Mesothelial cell of epicardium (in vitro differentiated cells): ENCODE measurements around the gene ZZZ3. TPM values are rescaled to one million over a fixed set of nuclear protein-coding genes. Genes with fewer than 3 reads are reported as not detected.
A peak's percentile ranks its signal among the peaks of the same experiment; 100 is the strongest.
"Not testable (repeated sequence)": the region's sequence is repeated elsewhere in the genome, so short reads cannot be mapped to it uniquely, and the experiment has no call there.

Source experiments
- DNase-seq, 2 experiments: peaks; one replicate each; pipeline ENCODE4 v3.0.0; 2021; ENCODE audit warnings: low spot score in 2 of 2; ENCODE audit not compliant: unreplicated experiment in 2 of 2
- H3K27ac Mint-ChIP-seq: 2 replicates; pipeline ENCODE4 v1.8.0; 2021; ENCODE audit warnings: mixed read lengths
- H3K27me3 Mint-ChIP-seq: 2 replicates; pipeline ENCODE4 v1.8.0; 2021; ENCODE audit warnings: low read depth, mixed read lengths
- H3K36me3 Mint-ChIP-seq: 2 replicates; pipeline ENCODE4 v1.8.0; 2021; ENCODE audit warnings: mixed read lengths
- H3K4me1 Mint-ChIP-seq: 2 replicates; pipeline ENCODE4 v1.8.0; 2021; ENCODE audit warnings: mixed read lengths
- H3K4me3 Mint-ChIP-seq: 2 replicates; pipeline ENCODE4 v1.8.0; 2021; ENCODE audit warnings: mild to moderate bottlenecking, moderate library complexity, mixed read lengths
- H3K9me3 Mint-ChIP-seq: 2 replicates; pipeline ENCODE4 v1.8.0; 2021; ENCODE audit warnings: mixed read lengths
- total RNA-seq: library from RNA; stranded (reverse); gene quantifications from 3 replicates; pipeline ENCODE4 v1.2.1, GENCODE V29; 2021
- TF ChIP-seq, protein P1 (sequence below): fragments of 200-600 bp; sonication (generic); IDR thresholded peaks from one replicate; pipeline ENCODE4 v1.5.0; 2021; ENCODE audit warnings: antibody characterized with exemption; ENCODE audit not compliant: unreplicated experiment

ZZZ3 gene
- total RNA-seq, 1 donor from 2014 or later = 66.9 TPM

DNA sequence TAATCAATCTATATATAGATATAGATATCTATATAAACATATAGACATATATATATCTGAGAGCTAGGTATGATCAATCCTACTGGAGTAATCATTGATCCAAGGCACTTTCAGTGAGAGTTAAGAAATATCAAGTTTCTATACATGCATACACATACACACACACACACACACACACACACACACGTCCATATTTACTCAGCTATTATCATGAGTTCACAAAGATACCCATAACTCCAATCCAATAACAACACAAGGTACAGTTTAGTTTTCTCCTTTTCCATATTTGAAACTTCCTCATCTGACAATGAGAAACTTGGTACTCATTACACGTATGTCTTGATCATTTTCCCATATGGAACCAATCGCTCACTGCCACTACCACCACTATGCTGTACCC lies 27.3 kb upstream of the ZZZ3 start:
- H3K4me3 Mint-ChIP-seq = no peak overlapping the region
- H3K4me1 Mint-ChIP-seq = no peaks in the 10 kb centered on the region
- H3K27me3 Mint-ChIP-seq = no peaks in the 10 kb centered on the region
- H3K9me3 Mint-ChIP-seq = no peaks in the 10 kb centered on the region
- TF ChIP-seq, protein P1, sequence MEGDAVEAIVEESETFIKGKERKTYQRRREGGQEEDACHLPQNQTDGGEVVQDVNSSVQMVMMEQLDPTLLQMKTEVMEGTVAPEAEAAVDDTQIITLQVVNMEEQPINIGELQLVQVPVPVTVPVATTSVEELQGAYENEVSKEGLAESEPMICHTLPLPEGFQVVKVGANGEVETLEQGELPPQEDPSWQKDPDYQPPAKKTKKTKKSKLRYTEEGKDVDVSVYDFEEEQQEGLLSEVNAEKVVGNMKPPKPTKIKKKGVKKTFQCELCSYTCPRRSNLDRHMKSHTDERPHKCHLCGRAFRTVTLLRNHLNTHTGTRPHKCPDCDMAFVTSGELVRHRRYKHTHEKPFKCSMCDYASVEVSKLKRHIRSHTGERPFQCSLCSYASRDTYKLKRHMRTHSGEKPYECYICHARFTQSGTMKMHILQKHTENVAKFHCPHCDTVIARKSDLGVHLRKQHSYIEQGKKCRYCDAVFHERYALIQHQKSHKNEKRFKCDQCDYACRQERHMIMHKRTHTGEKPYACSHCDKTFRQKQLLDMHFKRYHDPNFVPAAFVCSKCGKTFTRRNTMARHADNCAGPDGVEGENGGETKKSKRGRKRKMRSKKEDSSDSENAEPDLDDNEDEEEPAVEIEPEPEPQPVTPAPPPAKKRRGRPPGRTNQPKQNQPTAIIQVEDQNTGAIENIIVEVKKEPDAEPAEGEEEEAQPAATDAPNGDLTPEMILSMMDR = no peak
- no peak for DNase-seq
- H3K27ac Mint-ChIP-seq = no peak overlapping the region
- H3K36me3 Mint-ChIP-seq = peaks cover 39% of the 10 kb centered on the region

DNA sequence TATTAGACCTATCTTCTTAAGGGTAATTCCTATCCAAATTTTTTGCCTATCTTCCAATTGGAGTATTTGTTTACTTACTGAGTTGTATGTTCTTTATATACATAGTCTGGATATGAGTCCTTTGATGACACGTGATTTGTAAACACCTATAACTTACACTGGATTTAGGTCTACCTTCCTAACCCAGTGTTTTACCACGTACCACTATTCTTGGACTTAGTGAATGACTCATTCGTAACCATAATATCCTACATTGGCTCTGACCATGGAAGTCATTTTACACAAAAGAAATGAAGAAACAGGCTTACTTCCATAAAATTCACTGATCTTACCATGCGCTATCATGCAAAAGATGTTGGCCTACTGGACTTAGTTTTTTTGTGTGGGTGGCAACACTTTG lies 23.9 kb upstream of the ZZZ3 start:
- DNase-seq = no peak
- H3K4me3 Mint-ChIP-seq = no peak overlapping the region
- H3K9me3 Mint-ChIP-seq = no peaks in the 10 kb centered on the region
- H3K36me3 Mint-ChIP-seq = peaks cover 23% of the 10 kb centered on the region
- H3K4me1 Mint-ChIP-seq = no peaks in the 10 kb centered on the region
- no peak overlapping the region for H3K27ac Mint-ChIP-seq
- H3K27me3 Mint-ChIP-seq = no peaks in the 10 kb centered on the region
- TF ChIP-seq, protein P1 = no peak

DNA sequence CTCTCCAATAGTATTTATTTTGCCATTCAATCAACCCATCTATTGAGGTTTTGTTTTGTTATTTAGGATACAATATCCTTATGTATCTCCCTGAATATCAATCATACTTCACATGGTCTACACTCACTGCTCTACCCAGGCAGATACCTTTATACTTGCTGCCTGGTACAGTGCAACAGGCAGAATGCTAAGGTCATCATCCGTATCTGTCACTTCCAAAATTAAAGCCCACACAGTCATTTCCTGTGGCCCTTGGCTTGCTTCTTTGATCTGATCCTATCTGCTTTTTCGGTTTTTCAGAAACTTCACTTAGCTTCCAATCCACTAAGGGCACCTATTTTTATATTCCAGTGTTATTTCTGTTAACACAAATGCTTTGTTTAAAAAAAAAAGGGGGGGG lies 22.3 kb upstream of the ZZZ3 start:
- Mint-ChIP-seq H3K27me3 (no peaks in the 10 kb centered on the region), H3K4me1 (no peaks in the 10 kb centered on the region), H3K36me3 (peaks cover 20% of the 10 kb centered on the region), H3K4me3 (no peak overlapping the region), H3K27ac (no peak overlapping the region), H3K9me3 (peaks cover under 1% of the 10 kb centered on the region)
- TF ChIP-seq, protein P1 = no peak
- DNase-seq = no peak

DNA sequence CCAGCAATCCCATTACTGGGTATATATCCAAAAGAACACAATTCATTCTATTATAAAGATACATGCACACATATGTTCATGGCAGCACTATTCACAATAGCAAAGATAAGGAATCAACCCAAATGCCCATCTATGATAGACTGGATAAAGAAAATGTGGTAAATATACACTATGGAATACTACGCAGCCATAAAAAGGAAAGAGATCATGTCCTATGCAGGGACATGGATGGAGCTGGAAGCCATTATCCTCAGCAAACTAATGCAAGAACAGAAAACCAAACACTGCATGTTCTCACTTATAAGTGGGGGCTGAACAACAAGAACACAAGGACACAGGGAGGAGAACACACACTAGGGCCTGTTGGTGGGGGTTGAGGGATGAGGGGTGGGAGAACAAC lies 17.2 kb upstream of the ZZZ3 start:
- H3K9me3 Mint-ChIP-seq, H3K27me3 Mint-ChIP-seq, H3K4me1 Mint-ChIP-seq, H3K27ac Mint-ChIP-seq, H3K4me3 Mint-ChIP-seq, DNase-seq: not testable (repeated sequence)
- peaks cover 24% of the 10 kb centered on the region for H3K36me3 Mint-ChIP-seq

DNA sequence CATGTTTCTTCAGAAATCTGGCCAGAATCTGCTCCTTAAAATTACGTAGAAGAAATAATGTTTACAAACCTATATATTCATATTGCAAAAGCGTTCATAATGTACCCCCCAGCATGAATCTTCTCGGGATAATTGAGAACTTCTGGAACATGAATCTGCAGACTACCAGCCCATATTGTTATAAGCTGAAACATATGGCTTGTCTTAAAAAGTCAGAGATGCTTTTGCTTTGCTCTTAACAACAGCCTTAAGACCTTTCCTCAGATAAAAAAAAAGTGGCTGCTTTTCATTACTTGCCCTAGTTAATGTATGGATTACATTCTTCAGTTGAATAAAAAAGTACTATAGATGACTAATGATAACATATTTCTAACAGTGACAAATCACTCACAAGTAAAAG lies 15.0 kb upstream of the ZZZ3 start:
- Mint-ChIP-seq H3K4me3 (no peak overlapping the region), H3K27me3 (no peaks in the 10 kb centered on the region), H3K36me3 (peaks cover 32% of the 10 kb centered on the region), H3K27ac (no peak overlapping the region), H3K9me3 (peaks cover 4% of the 10 kb centered on the region), H3K4me1 (peaks cover 3% of the 10 kb centered on the region)
- TF ChIP-seq, protein P1 = no peak
- no peak for DNase-seq

DNA sequence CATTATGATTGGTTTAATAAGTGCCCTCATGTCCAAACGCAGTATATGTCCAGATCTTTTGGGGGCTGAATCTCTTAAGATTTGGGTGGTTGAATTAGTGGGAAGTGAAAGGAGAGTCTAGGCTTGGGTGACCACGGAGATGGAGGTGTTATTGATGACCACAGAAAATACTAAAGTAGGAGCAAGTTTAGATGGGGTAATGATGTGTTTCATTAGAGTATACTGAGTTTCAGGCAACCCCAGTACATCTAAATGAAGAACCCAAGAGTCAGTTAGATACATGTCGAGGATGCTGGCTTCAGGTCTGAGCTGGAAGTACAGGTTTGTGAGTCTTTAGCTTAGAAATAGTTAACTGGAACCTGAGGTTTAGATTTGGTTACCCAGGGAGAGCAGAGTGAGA lies 6.5 kb upstream of the ZZZ3 start:
- Mint-ChIP-seq H3K9me3 (peaks cover 4% of the 10 kb centered on the region), H3K4me1 (peaks cover 12% of the 10 kb centered on the region), H3K27me3 (no peaks in the 10 kb centered on the region), H3K27ac (peak overlapping the region; percentile 0), H3K4me3 (no peak overlapping the region), H3K36me3 (peaks cover 15% of the 10 kb centered on the region)
- DNase-seq = no peak
- TF ChIP-seq, protein P1 = no peak
